ENCODE results near the gene VPS36.
"Not testable (repeated sequence)": the region's sequence is repeated elsewhere in the genome, so short reads cannot be mapped to it uniquely, and the experiment has no call there.

Gene VPS36

DNA sequence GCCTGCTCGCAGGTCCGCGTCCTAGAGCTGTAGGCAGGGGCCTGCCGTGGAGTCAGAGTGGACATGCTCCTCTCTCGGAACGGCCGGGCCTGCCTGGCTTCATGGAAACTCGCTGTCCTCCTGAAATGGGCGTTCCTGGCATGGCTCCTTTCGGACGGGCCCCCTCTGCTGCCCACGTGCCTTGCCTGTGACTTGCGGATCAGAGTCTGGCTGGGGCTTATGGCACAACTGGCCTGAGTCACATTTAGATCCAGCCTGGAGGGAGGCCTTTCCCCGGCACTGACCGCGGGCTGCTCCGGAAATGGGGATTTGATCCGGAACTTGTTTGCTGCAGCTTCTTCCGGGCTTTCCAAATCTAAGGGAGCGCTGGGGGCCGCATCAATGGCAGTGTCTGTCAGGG lies 72.5 kb downstream of the VPS36 start:
- no peak for DNase-seq (ENCODE audit: low read depth, low spot score)

DNA sequence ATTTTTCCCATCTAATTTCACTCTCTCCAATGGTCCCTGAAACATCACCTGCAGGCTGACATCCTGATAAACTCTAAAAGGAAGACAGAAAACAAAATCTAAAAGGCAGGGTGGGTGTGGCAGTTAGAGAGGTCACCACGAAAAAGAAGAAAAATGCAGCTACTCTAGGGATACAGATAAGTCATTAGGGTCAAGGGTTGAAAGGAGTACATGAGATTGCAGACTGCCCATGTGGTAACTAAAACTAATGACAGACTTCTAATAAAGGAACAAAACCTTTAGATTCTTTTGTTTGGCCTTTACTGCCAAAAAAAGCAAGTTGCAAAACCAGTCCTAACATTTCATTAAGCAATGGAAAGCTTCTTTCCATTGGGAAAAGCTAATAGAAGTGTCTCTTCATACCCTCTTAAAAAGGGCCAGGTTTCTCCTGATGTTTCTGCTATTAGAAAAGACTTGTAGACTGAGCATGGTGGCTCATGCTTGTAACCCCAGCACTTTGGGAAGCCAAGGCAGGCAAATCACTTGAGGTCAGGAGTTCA lies 75.5 kb downstream of the VPS36 start:
- no peak for DNase-seq (ENCODE audit: low read depth, low spot score)

DNA sequence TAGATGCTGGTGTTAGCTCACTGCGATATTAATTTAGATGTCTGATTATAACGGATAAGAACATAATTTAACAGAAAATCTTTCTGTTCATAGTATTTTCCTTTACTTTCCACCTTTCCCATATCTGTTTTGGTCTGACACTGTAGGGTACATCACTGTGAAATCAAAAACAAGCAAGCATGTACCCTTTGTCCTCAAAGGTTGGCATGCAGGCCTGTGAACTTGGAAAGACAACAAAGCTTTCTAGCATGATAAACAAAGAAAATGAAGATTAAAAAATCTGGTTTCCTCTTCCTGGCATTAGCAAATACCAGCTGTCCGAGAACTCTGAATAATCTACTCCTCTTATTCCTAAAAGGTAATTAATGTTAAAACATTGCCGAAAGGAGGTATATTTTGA lies 76.0 kb downstream of the VPS36 start:
- DNase-seq (ENCODE audit: low read depth, low spot score) = no peak

DNA sequence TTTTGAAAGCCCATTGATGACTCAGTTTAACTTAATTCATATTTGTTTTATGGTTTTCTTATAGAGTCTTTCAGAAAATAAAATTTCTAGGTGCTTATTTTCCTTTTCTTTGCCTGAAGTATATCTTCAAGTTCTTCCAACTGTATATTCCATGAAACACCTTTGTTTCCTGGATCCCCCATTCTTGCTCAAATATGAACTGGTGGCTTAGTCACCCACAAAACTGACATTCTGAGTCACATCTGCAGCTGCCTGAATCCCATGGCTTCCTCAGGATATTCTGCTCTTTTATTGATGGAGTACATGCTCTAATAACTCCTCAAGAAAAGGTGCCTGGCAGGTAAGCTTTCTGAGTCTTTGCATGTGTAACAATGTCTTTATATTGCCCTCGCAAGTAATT lies 77.2 kb downstream of the VPS36 start:
- not testable (repeated sequence) for DNase-seq (ENCODE audit: low read depth, low spot score)

DNA sequence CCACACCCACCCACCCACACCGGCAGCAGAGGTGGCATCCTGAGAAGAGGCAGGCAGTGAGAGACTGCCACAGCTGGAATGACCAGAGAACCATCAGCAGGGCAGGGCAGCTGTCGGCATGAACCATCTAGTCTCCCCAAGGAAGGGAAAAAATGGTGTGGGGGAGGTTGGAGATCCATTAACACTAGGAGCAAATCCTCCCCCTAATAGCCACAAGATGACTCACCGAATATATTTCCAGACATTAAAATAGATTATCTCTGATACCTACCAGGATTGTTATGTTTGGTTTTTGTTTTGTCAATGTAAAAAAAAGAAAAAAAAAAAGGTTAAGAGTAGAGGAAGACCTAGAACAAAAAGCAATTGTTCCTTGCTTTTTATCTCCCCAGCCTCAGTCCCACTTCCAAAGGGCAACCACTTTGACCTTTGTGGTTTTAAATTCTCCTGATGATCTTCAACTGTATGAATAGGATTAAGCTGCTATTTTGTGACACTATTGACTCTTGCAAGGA lies 78.6 kb downstream of the VPS36 start:
- no peak for DNase-seq (ENCODE audit: low read depth, low spot score)

DNA sequence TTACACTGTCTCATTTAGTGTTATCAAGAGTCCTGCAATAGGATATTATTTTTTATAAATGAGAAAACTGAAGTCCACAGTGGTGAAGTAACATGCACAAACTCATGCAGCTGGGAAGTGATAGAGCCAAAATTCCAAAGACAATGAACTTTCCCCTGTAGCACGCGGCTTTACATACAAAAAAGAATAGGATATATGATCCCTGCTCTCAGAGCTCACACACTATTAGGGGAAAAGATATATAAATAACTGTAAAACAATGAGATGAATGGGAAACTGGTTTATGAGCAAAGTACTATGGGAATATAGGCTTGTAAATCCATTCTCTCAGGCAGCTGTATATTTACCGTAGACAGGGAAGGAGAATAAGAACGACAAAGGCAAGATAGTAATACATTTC lies 84.1 kb downstream of the VPS36 start:
- DNase-seq (ENCODE audit: low read depth, low spot score) = no peak

Data from iPS DF 19.7 (cell line).